ENCODE data around the gene FNDC10.
"Not testable (repeated sequence)": the region's sequence is repeated elsewhere in the genome, so short reads cannot be mapped to it uniquely, and the experiment has no call there.

The FNDC10 gene

DNA sequence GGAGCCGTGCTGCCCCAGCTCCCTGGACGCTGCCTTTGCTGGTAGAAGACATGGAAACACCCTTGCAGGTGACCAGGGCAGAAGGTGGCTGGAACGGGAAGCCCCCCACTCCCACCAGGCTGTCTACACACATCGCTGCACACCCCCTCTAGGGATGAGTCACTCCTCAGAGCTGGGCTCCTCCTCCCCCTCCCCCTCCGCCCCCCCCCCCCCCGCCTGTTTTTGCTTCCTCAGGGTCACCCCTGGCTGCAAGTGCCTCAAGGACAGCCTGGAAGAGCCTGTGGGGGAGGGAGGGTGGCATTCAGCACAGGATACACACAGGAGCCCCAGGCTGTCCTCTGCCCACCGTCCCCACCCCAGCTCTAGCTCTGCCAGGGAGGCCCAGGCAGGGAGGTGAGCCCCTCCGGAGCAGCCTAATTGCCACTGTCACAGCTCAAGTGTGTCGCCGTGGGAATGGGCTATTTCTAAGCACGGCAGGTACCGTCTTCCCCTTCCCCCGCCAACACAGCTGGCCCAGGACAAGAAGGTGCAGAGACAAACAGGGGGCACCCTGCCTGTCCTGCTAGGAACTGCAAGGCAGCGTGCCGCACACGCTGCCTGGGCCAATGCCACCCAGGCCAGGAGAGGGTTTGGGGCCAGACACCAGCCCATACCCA, 2.5 kb downstream of the FNDC10 start:
- DNase-seq = no peak

DNA sequence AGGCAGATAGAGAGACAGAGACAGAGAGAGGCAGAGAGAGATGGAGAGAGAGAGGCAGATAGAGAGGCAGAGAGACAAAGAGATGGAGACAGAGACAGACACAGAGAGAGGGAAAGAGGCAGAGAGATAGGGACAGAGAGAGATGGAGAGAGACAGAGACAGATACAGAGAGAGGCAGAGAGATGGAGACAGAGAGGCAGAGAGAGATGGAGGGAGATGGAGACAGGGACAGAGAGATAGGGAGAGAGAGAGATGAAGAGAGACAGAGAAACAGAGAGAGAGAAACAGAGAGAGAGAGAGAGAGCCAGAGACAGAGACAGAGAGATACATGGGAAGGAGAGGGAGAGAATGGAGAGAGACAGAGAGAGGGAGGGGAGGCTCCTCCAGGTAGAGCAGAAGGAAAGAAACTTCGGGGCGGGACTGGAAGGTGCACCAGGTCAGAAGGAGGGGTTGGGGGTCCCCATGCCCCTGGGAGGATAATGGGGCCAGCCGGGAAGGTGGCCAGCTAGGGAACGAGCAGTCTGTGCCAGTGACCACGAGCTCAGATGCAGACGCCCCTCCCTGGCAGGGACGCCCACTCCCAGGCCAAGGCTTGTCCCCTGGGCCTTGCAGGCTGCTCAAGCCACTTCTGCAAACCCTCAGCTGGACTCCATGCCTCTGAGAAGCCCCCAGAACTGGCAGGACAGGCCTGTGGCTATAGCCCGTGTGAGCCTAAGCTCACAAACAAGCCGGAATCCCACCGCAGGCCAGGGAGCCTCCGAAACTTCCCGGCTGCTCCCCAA, 3.3 kb downstream of the FNDC10 start:
- no peak for DNase-seq

DNA sequence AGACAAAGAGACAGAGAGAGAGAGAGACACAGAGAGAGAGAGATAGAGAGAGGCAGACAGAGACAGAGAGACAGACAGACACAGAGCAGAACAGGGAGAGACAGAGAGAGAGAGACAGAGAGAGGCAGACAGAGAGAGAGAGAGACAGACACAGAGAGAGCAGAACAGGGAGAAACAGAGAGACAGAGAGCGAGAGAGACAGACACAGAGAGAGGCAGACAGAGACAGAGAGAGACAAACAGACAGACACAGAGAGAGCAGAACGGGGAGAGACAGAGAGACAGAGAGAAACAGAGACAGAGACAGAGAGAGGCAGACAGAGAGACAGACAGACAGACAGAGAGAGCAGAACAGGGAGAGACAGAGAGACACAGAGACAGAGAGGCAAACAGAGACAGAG, 4.6 kb downstream of the FNDC10 start:
- not testable (repeated sequence) for DNase-seq

GRCh38 chr1:1594602-1595260, 5.2 kb downstream of the FNDC10 start:
- no peak for DNase-seq

- no peak for DNase-seq
Measured at GRCh38 chr1:1593834-1594601, 5.9 kb downstream of the FNDC10 start.

DNA sequence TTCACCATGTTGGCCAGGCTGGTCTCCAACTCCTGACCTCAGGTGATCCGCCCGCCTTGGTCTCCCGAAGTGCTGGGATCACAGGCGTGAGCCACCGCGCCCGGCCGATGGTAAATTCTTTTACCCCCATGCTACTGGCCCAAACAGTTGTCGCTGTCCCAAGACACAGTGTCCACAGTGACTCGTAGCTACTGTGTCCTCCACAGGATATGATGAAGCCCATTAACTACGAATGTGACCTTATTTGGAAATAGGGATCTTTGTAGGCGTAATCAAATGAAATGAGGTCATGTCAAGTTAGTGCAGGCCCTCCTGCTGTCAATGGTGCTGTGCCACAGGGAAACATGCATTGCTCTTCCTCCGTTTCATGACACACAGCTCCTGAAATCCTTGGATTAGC, 8.5 kb downstream of the FNDC10 start:
- DNase-seq = no peak

DNA sequence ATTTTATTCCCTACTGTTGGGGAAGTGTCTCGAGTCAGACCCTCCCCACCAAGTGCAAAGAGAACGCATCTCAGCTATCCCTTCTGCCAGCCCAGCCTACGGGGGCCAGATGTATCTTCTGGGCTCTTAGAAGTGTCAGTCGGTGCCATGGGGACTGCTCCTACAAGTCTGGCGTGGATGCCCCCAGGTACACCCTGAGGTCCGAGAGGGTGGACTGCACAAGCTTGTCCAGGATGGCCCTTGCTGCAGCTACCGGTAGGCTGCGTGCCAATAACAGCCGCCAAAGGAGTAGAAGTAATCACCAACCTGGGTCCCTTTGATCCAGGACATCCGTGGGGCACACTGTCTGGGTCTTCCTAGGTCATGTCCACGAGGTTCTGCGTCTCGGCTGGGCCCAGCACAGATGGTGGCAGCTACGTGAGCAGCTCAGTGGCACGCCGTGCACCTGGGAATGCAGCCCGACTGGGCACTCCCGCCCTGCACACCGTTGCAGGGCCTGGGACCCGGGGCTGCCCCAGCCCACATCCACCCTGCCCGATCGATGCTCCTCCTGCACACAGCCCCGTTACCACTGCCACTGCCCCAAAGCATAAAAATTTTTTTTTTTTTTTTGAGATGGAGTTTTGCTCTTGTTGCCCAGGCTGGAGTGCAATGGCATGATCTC, 16.5 kb downstream of the FNDC10 start:
- no peak for DNase-seq

GRCh38 chr1:1582585-1583346, 17.2 kb downstream of the FNDC10 start:
- no peak for DNase-seq

DNA sequence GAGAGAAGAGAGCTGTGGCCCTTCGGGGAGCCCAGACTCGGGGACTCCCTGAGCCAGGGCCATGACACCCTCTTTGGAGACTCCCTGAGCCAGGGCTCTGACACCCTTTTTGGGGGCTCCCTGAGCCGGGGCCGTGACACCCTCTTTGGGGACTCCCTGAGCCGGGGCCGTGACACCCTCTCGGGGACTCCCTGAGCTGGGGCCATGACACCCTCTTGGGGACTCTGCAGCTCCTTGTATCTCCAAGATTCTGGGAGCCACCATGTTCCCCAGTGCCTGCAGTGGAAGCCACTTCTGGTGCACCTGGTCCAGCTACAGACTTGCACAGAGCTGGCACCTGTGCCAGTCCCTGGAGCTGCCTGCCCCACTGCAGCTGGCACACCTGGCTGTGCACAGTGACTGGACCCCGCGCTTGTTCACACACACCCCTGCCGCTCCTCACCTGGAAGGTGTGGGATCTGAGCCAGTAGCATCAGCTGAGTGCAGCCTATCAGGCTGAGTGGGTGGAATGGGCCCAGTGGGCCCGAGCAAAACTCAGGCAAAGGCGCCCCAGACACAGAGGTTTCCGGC, 21.5 kb downstream of the FNDC10 start:
- DNase-seq = no peak

GRCh38 chr1:1577367-1578011, 22.4 kb downstream of the FNDC10 start:
- DNase-seq = no peak

DNA sequence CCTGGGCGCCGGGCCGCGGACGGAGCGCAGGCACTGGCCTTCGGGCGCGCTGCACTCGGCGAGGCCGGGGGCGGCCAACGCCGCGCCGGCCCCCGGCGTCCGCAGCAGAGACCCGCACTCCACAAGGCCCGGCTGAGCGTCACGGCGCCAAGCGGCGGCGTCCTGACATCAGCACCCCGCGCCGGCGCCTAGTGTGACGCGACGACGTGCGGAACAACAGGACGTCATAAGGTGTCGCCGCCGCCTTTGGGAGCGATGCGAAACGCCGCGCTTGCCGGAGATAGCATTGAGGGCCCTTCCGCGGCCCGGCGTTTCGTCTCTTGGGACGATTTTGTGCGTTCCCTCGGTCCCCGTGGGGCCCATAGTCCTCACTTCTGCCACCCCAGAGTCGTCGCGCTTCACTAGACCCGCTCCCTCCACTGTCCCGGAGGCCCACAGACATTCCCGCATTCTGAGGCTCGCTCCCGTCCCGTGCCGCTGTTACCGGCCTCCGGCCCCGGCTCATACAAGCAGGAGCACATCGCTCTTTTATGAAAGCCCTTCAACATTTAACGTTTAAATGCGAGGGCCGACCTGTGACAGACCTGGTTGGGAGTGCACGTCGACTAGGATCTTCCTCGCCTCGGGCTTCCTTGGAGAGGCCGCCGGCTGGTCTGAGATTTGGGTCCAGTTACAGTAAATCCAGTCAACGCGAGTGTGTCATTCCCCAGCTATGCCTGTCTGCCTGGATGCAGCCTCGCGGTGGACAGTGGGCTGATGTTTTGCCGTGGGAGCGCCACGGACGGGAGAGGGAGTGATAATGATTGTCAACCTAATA, 25.0 kb downstream of the FNDC10 start, which contains the start of gene SSU72:
TSS of gene SSU72 (minus strand) at position 143 of the 817 bp plus-strand sequence. CDS start 306 bp downstream, outside the sequence.
- DNase-seq = peak; percentile 96

- DNase-seq = peak; percentile 75
Measured at GRCh38 chr1:1573843-1574720, 25.9 kb downstream of the FNDC10 start.

- DNase-seq = no peak
Measured at GRCh38 chr1:1569341-1569740, 30.6 kb downstream of the FNDC10 start.

DNA sequence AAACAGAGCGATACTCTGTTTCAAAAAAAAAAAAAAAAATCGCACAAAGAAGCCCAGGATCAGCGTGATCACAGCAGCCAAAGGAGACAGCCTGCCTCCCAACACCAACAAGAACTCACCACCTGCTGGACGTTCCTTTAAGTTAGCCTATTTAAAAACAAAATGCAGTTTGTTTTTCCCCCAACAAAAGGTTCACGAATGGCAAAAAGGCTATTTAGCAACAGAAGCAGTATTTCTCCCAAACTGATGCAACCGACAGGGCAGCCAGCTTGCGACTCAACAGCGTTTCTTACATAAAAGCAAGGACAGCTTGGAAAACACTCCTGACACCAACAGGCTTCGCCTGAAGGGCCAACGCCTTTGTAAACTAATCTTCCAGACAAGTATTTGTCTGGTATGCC, 32.0 kb downstream of the FNDC10 start:
- DNase-seq = no peak

GRCh38 chr1:1567152-1567875, 32.6 kb downstream of the FNDC10 start:
- DNase-seq = no peak

DNA sequence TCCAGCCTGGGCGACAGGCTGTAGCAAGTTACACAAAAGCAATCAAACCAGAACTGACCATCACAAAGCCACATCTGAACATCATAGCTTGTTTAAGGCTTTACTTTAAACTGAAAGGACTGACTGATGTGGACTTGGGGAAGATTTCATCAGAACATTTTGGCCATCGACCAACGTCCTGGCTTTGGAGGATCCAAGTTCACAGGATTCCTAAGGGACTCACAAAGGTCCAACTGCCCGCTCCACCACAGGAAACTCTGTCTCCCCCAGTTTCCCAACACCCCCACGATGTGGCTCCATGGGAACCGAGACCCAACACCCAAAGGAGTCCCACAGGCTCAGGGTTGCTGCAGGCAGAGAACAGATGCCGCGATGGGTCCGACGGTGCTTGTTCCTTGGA, 34.6 kb downstream of the FNDC10 start:
- no peak for DNase-seq

DNA sequence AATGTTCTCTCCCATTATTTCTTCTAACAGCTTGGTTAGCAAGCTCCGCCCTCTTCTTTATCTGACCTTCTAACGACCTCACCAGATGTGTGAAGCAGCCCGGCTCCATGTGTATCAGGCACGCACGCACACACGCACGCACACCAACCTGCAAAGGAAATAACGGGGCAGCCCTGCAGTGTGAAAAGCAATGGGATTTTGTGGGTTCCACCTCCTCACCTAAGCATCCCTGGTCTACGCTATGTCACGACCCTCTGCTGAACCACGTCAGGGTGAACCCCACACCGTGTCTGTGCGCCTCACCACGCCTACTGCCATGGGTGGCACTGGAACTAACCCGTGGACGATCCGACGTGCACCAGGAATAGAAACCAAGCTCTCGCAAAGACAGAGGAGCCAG, 35.7 kb downstream of the FNDC10 start:
- DNase-seq = no peak

DNA sequence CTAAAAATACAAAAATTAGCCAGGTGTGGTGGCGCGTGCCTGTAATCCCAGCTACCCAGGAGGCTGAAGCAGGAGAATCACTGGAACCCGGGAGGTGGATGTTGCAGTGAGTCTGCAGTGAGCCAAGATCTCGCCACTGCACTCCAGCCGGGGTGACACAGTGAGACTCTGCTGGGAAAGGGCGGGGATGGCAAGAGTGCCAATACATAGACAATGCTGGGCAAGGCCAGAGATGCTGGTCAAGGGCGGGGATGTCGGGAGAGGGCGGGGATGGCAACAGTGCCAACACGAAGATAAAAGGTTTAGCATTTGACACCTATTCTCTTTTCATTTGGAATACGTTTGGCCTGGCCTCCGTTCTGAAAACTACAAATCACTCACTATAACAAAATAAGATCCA, 36.2 kb downstream of the FNDC10 start:
- no peak for DNase-seq

Measured in stimulated activated CD8-positive, alpha-beta memory T cell treated with anti-CD3 and anti-CD28 coated beads, Interleukin-4, amount 100 ng/mL, for 48 hours (primary cell).